Activated CD4-positive, alpha-beta T cell treated with anti-CD3 and anti-CD28 coated beads, Interleukin-2, amount 50 U/mL, for 1 hour (primary cell): ENCODE data around the gene DCUN1D4.
"Not testable (repeated sequence)": the region's sequence is repeated elsewhere in the genome, so short reads cannot be mapped to it uniquely, and the experiment has no call there.

Source experiments
- DNase-seq: peaks from one replicate; pipeline ENCODE4 v3.0.0-alpha.2; 2020

Gene DCUN1D4

DNA sequence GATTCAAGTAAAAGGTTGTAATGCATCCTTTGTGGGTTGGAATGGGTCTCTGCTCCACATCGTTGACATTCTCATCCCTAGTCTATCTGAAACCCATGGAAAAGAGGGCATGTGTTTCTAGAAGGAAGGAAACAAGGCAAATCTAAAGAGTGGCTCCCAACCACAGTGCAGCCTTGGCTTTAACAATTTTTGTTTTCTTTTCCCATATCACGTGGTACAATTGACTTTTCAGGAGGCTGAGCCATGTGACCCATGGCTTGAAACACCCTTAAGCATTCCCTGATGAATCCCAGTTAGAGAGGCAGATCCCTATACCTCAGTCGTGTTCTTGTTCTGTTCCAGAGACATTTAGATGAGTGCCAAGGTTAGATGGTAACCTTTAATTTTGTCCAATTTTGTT is 12.8 kb downstream of the DCUN1D4 start:
- no peak for DNase-seq

DNA sequence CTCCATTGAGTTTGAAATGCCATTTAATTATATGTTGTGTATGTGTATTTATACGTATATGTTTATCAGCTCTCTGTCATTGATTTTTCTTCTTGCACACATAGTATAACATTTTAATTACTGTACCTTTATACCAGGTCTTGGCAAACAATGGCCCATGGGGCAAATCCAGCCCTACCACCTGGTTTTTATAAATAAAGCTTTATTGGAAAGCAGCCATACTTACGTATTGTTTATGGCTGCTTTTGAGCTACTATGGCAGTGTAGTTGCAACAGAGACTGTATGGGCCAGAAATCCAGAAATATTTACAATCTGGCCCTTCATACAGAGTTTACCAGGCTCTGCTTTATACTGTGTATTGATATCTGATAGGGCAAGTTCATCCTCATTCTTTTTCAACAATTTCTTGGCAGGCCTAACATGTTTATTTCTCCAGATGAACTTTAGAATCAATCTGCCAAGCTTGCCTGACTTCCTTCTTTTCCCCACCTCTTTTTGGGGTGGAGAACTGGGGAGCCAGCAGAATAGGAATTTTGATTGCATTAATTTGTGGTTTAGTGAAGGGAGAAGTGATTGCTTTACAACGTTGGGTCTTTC is 15.8 kb downstream of the DCUN1D4 start:
- no peak for DNase-seq

DNA sequence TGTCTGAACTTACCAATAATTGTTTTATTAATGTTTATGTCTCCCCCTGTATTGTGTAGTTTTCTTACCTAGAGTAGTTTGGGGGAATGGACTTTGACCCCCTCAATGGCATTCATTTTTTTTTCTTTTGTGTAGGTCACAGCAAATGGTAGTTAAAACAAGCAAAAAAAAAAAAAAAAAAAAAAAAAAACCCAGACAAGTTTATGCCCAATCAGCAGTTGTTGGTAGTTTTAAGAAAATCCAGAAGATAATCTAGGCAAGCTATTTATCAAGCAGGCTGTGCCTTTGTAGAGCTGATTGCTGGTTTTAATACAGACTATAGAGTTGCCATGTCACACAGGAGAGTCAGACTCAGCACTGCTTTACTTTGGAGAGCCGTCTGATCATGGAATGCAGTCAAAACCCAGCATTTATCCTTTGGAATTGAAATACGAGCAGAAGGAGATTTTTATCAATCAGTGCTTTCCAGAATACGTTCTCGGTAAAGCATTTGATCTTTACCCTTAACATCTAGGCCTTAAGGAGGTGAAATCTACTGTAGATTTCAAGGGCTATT is 16.6 kb downstream of the DCUN1D4 start:
- DNase-seq: no peak

DNA sequence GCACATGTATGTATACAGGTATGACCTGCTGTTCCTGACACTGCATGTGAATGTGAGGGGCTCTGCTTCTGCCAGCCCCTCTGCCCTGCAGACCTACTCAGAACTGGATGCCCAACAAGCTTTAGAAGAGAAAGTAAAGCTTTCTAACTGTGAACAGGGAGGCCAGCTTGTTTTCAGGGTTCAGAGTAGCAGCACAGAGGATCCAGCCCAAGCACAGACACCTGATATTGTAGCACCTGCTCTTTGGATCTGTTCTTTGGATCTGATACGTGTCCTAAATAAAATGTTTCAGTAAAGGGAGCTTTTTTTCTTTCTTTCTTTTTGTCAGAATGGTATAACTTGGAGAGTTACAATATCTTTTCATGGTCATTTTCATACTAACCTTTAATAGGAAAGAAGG is 19.2 kb downstream of the DCUN1D4 start:
- no peak for DNase-seq

DNA sequence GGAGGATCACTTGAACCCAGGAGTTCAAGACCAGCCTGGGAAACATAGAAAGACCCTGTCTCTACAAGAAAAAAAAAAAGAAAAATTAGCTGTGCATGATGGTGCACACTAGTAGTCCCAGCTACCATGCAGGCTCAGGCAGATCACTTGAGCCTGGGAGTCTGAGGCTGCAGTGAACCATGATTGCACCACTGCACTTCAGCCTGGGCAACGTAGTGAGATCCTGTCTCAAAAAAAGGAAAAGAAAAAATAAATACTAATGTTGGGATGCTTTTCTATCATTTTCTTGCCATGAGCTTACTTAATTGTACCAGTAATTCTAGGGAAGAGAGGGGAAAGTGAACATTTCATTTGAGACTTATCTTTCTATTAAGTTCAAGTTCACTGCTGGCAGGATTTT is 19.8 kb downstream of the DCUN1D4 start:
- DNase-seq: no peak

DNA sequence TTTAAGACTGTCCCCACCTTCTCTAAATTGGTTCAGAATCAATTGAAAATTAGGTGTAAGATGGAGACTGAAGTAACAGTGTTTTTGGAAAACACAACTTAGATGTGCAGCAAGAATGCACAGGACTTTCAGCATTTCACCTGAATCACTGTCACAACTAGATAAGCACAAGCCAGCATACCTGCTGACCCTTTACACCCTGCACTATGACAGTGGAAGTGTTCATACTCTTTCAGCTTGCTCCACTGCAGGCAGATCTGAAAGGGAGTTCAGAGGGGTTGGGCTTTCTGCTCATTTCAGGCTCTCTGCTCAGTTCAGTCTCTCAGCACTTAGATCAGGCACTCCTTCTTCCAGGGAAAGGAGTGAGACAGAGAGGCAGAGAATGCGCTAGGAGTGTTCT is 22.8 kb downstream of the DCUN1D4 start:
- DNase-seq: no peak

DNA sequence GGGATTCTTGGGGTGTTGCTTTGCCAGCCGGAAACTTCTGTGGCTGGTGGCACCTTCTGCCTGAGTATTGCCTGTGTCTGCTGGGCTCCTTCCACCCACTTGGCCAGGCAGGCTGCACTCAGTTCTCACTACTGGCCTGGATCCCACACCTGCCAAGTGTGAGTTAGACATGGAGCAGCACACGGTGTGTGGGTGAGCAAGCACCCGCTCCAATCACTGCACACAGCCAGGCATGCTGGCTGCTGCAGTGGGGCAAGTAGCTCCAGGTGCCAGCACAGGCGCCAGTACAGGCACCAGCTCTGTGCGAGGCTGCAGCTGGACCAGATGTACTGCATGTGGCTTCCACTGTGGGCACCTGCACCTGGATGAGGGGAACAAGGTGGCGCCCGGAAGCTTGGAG is 23.9 kb downstream of the DCUN1D4 start:
- no peak for DNase-seq

DNA sequence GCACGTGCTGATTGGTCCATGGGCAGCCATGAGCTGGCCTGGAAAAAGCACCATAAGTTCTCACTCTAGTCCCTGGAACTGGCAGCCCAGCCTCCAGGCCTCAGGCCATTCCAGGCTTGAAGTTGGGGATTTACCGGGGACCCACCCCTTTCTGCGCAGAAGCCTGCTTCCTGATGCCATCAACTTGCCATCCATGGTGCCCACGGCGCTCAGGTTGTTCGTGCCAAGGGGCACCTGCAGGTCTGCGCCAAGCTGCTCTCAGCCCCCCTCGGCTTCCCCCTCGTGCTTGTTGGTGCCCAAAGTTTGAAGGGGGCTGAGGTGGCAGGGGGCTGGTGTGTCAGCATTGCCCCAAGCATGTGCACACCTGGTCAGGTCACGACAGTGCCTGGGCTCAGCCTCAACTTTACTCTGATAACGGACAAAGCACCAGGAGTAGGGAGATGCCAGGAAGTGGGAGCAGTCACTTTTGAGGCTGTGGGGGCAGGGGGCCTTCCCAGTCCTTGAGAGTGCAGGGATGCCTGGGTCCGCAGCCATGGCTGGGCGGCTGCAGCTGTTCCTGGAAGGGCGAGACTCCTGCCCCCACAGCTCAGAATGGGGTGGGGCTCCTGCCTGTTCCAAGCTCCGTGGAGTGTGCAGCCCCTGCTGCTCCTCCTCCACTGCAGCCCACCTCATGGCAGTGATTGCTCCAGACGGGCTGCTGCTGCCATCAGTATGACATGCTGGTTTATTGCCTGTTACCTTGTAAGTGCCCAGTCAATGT is 24.9 kb downstream of the DCUN1D4 start:
- DNase-seq: no peak

DNA sequence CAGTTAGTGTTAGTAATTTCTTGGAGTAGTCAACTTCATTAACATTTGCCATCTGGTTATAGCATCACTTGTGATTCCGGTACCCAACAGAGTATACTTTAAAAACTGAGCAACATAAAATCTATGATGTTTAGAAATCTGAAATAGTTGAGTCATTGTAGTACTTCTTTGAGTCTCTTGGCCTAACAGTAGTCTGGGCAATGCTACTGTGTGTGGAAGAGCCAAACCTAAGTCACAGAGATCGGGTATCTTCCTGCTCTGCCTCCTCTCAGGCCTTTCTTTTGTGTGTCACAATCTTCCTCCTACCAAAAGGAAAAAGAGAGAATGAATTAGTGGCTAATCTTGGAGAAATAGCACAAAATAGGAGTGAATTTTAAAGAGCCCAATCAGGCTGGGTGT is 25.5 kb downstream of the DCUN1D4 start:
- DNase-seq: no peak

DNA sequence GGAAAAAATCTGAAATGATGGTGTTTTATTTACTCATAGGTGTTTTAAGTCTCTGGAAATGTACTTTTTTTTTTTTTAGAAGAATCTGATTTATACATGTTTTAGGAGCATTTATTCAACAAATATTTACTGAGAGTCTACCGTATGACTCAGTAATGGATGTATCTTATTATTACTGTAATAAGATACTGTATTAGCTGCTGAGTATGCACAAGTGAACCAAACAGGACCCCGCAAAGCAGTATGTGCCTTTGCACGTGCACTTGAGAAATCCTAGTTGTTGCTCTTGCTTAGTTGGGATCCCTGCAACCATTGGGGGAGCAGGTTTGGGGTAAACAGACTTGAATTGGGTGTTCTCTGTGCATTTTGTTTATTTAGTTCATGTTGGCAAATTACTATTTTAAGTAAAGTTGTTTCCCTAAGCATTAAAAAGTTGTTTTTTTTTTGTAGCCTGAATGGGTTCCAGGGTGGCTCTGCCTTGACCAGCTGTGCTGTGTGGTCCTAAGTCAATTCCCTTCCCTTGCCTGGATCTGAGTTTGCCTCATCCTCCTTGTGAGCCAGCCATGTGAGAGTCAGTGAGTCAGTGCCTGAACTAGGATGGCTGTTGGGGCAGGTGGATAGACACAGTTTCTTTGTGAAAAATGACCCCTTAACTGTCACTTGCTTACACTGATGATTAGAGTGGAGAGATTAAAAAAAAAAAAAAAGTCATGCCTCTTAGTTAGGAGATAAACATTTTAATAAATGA is 27.7 kb downstream of the DCUN1D4 start:
- DNase-seq: no peak

DNA sequence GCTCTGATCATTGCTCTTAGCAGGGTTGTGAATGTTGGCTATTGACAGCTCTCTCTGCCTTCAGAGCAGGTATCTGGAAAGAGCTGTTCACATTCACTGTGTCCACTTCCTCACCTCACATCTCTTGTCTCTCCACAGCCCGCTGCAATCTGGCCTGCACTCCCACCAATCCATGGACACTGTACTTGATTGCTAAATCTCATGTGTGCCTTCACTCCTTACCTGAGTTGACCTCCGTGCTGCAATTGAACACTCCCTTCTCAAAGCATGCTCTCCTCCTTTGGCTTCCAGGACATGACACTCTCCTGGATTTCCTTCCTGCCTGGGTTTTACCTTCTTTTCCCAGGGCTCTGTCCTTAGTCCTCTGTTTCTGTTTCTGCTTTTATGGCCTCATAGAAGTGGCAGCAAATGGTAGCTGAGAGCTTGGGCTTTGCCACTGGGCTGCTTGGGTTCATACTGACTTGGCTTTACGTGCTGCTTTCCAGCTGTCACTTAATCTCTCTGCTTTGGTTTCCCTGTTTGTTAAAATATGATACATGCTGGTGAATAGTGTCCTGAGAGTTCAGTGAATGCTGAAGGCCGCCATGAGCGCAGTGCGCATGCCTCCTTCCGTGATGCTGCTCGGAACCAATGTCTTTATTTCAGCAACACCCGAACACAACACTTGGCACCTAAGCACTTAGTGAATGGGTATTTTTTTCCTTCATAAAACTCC is 29.5 kb downstream of the DCUN1D4 start:
- no peak for DNase-seq

DNA sequence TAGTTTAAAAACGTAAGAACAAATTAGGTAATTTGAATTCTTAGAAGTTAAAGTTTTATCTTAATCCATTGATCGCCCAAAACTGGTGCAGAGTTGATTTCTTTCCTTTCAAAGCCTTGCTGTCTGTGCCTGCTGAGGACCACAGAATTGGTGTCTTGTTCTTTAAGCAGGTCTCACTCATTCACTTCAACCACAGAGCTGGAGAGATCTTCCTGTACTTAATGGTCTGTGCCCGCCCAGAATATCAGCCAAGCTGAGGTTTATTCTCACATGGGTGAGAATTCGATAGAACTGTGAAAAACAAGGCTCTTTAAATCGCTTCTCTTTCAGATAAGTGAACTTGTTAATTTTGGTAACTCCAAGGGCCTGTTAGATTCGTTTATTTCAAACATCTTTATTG is 31.6 kb downstream of the DCUN1D4 start:
- no peak for DNase-seq

DNA sequence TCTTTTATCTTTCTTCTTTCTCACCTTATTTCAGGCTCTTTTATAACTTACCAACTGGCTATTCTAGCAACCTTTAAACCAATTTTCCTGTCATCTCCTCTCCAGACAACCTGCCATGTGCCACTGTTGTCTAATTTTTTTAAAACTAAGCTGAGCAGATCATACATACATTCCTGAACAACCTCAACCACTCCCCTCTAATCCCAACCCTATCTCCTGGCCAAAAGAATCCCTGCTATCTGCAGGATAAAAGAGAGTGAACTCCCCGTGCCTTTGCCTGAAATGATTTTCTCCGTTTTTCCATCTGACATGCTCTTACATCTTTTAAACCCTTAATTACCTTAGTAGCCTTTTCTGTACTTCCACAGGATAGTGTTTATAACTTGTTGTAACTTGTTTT is 35.5 kb downstream of the DCUN1D4 start:
- no peak for DNase-seq

DNA sequence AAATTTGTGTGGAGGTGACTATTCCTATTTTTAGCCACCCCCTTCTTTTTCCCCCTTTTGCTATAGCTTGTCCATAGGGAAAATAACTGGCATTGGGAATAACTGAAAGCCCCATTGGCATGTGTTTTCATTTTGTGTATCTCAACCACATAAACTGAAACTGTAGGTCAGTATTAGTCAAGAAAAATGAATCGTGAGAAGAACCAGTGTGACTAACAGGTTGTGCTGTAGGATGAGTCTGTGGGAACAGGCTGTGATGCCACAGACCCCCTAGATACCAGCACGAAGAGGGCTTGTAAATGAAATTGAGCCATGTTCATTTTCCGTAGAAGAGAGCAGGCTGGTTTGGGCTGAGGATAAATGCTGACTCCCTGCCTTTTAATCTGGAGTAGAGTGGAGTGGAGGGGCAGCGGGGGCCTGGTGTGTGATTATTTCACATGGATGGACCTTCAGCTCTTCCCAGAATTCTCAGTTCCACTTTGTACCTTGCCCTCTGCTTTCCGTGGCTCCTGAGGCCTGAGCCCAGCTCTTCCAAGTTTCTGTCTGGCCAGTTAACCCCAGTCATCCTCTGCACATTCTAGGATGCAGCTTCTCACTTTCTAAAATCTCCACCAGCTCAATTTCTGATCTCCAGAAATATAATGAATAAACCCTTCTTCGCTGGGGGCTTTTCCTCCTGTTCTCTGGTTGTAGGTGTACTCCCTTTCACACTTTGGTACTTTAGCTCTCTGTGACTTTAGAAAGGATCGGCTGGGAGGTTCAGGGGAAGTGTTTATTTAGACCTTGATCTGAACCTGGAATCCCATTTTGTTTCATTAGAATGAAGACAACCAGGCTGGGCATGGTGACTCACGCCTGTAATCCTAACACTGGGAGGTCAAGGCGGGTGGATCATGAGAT is 37.3 kb downstream of the DCUN1D4 start:
- no peak for DNase-seq

DNA sequence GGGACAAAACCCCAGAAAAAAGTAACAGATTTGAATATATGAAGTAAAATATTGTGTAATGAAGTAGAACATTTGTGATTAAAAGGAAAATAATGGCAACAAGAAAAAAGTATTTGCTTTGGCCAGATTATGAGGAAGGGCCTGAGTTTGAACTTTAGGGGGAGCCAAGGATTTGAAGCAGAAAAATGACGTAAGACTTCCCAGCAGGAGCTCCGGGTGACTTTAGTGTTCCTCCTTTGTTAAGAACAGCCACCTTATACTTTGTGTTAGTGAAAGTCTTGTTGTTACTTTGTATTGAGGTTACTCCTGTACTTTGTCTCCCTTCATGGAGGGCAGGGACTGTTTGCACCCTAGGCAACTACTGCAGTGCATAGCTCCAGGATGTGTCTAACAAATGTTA is 41.1 kb downstream of the DCUN1D4 start:
- DNase-seq: no peak

DNA sequence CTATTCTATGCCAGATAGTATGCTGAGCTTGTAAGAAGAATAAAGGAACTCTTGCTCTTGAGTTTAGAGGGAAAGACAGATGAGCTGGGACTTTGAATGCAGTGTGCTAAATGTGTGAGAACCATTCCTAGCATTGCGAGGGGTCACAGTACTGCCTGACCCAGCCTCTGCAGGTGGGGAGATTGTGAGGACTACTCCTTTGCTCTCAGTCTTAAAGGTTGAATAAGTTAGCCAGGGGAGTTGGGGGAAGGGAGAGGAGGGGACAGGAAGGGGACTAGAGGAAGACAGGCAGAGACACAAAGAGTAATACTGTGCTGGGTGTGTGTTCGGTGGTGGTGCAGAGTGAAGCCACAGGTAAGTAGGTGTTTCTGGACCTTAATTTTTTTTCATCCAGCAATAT is 41.7 kb downstream of the DCUN1D4 start:
- DNase-seq: no peak

DNA sequence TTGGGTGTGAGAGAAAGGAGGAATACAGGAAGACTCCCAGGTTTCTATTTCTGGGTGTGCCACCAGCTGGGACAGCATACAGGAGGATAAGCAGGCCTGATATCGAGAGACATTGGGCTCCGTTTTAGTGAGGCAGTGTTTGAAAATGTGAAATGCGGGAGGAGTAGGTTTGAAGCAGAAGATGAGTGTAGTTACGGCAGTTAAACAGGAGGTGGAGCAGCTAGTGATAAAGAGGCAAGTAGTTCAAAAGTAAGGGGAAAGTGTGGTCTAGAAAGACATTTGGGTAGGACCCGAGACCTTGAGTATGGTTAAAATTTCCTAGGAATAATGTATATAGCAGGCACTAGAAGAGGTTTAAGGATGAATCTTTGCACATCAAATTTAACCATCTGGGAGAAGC is 42.4 kb downstream of the DCUN1D4 start:
- DNase-seq: no peak

DNA sequence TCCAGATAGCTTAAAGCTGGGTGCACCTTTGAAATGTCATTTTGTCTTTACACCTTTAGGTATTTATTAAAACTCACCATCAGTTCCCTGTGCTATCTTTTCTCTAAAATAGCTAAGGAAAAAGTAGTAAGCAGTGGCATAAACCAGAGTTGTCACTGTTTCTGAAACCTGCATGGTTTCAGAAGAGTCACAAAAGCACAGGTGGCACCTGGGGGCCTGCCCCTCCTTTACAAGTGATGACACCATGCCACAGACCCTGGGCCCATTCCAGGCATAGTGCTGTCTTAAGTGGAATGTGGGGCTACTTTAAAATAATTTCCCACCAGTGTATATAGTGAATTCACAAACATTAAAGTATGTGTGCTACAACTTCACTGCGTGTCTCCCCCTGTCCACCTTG is 47.8 kb downstream of the DCUN1D4 start:
- no peak for DNase-seq

DNA sequence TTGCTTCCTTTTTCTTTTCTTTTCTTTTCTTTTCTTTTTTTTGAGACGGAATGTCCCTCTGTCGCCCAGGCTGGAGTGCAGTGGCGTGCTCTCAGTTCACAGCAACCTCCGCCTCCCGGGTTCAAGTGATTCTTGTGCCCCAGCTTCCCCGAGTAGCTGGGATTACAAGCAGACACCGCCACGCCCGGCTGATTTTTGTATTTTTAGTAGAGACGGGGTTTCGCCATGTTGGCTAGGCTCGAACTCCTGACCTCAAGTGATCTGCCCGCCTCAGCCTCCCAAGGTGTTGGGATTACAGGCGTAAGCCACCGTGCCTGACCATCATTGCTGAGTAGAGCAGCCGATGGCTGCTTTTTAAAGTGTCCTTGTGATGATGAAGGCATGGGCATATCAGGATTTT is 50.4 kb downstream of the DCUN1D4 start:
- DNase-seq: not testable (repeated sequence)

DNA sequence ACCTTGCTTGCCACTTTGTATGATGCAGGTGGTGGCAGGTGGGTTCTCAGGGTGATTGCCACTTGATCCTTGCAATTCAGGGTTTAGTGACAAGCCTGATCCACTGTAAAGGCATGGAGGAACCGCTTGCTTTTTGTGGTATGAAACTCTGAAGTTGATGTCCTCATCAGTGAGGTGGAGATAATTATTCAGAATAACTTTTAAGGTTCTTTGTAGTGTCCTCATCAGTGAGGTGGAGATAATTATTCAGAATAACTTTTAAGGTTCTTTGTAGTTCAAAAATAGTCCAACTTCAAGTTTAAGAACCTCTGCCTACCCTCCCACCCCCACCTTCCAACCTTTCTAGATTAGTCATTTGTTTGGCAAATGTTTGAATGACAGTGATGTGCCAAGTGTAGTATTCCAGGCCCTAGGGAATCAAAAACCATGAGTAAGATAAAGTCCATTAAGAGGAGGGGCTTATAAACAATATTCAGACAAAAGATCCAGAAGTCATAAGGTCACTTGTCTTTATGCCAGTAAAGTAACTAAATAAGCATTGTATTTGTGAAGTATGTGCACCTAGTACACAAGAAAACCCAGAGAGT is 51.2 kb downstream of the DCUN1D4 start:
- no peak for DNase-seq

DNA sequence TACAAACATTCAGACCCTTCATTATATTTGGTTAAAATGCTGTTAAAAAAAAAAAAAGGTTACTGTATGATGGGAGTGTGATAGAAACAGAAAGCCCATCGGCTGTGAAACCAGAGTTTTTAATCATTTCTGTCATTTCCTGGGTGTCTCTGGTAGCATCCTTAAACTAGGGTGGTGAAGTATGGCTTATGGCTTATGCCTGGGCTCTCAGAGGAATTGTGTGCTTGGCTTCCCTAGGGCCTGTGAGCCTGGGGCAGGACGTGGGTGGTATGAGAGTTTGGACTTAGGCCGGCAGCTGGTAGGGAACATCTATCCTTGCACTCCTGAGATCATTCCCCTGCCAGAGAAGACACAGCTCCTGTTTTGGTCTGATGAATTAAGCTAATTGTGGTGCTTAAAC is 52.2 kb downstream of the DCUN1D4 start:
- no peak for DNase-seq
